Limb (tissue), 2 donors: ENCODE measurements around the gene LCE4A.

Experiments used
- DNase-seq, 2 donors: peaks; one replicate each; pipeline ENCODE4 v3.0.0-alpha.2; 2016; ENCODE audit errors: extremely low spot score in 2 of 2

The LCE4A gene

DNA sequence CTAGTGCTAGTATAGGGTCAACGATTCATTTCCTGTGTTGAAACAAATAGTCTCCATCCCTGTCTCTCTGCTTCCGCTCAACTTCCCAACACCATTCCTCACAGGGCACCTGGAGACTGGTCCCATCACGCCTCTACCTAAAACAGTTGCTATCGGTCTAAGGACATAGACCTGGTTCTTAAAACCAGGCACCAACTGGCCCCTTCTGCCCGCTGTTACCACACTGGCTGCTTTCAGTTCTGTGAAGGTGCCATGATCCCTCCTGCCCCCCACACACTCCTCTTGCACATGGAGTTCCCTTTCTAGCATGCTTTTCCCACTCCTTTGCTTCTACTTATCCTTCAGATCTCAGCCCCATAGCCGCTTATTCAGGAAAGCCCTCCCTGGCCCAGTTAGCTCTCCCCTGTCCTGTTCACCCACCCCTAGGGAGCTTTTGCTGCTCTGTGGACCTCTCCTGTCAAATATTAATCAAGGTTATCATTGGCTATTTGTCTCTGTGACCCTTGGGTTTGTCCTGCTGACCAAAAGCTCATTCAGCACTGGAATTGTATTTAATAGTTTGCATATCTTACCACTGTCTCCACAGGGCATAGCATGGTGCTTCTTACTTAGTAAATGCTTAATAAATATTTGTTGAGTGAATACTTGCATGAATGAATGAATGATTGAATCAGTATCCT is 37.9 kb downstream of the LCE4A start:
- DNase-seq, result no peak

DNA sequence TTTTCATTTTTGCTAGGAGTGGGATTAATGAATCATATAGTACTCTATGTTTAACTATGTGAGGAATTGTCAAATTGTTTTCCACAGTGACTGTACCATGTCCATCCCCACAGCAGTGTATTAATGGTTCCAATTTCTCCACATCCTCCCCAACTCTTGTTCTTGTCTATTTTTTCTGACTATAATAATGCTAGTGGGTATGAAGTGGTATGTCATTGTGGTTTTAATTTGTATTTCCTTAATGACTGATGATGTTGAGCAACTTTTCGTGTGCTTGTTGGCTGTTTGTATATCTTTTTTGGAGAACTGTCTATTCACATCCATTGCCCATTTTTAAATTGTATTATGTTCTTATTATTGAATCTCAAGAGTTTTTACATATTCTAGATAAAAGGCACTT is 39.9 kb downstream of the LCE4A start:
- DNase-seq, result no peak

- no peak for DNase-seq
Measured at GRCh38 chr1:152752225-152752624, 44.3 kb downstream of the LCE4A start.

DNA sequence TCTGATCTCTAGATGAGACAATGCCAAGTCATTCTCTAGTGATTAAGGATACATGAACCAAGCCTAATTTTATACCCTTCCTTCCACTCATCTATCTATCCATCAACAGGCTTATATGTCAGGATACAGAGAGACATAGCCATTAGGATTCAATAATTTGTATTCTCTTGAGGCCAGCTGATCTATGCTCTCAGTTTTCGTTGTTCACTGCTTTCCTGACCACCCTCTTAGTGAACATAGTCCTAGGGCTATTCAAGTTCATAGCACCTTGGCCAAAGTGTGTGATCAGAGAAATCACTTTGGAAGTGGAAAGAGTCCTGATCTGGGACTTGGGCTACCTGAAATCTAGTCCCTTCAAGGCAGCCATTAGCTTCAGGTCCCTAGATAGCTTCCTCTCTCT is 45.6 kb downstream of the LCE4A start:
- DNase-seq, result no peak

DNA sequence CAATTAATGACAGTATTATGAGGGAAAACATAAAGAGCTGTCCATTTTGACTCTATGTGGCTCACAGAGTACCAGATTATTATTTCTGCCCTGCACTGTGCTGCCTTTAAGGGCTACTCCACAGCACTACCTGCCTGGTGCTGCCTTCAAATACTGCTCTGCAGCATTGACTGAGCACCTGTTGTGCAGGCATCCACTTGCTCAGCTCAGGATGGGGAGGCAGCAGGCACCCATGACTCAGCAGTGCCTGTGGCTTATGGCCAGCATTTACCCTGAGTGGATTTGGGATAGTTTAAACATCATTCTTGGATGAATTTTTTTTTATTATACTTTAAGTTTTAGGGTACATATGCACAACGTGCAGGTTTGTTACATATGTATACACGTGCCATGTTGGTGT is 48.9 kb downstream of the LCE4A start:
- DNase-seq, result no peak

- no peak for DNase-seq
Measured at GRCh38 chr1:152757747-152758146, 49.8 kb downstream of the LCE4A start, which contains the start of gene KPRP. Gene KPRP (plus strand): TSS chr1:152758025. CDS start chr1:152759589, 1,564 bp downstream.

DNA sequence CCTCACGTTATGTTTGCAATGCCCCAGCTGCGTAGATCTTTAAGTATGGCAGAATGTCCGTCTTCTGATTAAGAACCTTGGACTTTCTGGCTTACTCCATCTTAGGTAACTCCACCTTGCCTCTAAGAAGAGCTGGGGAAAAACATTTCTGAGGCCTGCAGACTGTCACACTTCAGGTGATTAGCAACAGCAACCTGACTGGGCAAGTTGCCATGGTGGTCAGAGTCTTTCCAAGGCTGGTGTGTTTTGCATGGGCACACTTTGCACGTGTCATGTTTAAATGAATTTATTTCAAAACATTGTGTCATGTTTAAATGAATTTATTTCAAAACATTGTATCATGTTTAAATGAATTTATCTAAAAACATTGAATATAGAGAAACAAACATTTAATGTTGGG is 50.7 kb downstream of the LCE4A start:
- no peak for DNase-seq
